ENCODE data around the gene ING3. TPM values are rescaled to one million over a fixed set of nuclear protein-coding genes. Genes with fewer than 3 reads are reported as not detected.

Gene ING3
- polyA plus RNA-seq, 3 donors, result 22.3 to 26.9 (median 25.9) TPM

DNA sequence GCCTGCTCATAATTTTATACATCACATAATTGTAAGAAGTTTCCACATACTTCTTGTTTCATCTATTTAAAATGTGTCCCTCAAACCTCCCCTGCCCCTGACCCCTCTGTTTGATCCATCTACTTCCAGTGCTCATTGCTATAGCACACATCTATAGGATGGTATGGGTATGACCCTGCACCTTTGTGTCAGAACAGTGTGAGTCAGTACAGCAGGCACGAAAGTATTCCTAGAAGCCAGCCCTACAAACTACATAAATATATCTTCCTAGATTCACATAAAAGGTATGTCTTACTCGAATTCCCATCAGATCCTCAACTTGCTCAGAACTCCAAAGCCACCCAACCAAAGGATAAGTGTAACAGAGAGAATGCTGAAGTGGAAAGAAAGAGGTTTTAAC lies 25.7 kb upstream of the ING3 start:
- Histone ChIP-seq H2AFZ (ENCODE audit: insufficient read depth, low read depth, low read length, poor library complexity, severe bottlenecking) (no peak overlapping the region), H3K27ac (ENCODE audit: low read depth in 1 of 2, low read length in 2 of 2) (no peak overlapping the region), H3K36me3 (replicated peaks in 1 of 2; ENCODE audit: control insufficient read depth in 1 of 2, insufficient read depth in 2 of 2, low read length in 2 of 2) (no peaks in the 10 kb centered on the region), H3K79me2 (ENCODE audit: insufficient read depth, low read length) (no peaks in the 10 kb centered on the region), H3K9ac (ENCODE audit: insufficient read depth, low read length, poor library complexity, severe bottlenecking) (no peak overlapping the region), H3K4me3 (replicated peaks in 1 of 3; ENCODE audit: low read depth in 2 of 3, low read length in 3 of 3) (no peak overlapping the region), H3K4me2 (replicated peaks; ENCODE audit: extremely low read depth, low read length, poor library complexity, severe bottlenecking) (no peak overlapping the region), H3K9me3 (replicated peaks in 1 of 2; ENCODE audit: control insufficient read depth in 1 of 2, insufficient read depth in 1 of 2, low read length in 2 of 2) (no peaks in the 10 kb centered on the region), H3K4me1 (ENCODE audit: control insufficient read depth in 1 of 2, insufficient read depth in 2 of 2, low read length in 2 of 2) (peaks cover 0 to 10% of the 10 kb centered on the region in 2 donors), H3K27me3 (ENCODE audit: control insufficient read depth in 2 of 2, insufficient read depth in 2 of 2, low read length in 2 of 2) (no peaks in the 10 kb centered on the region), H4K20me1 (ENCODE audit: insufficient read depth, low read length) (no peaks in the 10 kb centered on the region)
- H3K9me3 Mint-ChIP-seq, result no peaks in the 10 kb centered on the region
- H3K4me1 Mint-ChIP-seq, result peaks cover 14% of the 10 kb centered on the region
- H3K36me3 Mint-ChIP-seq, result no peaks in the 10 kb centered on the region
- no peak overlapping the region for H3K4me3 Mint-ChIP-seq
- WGBS (ENCODE audit: insufficient coverage), result no CpG with 5 or more reads among the region's 2 CpGs
- TF ChIP-seq, protein P1, sequence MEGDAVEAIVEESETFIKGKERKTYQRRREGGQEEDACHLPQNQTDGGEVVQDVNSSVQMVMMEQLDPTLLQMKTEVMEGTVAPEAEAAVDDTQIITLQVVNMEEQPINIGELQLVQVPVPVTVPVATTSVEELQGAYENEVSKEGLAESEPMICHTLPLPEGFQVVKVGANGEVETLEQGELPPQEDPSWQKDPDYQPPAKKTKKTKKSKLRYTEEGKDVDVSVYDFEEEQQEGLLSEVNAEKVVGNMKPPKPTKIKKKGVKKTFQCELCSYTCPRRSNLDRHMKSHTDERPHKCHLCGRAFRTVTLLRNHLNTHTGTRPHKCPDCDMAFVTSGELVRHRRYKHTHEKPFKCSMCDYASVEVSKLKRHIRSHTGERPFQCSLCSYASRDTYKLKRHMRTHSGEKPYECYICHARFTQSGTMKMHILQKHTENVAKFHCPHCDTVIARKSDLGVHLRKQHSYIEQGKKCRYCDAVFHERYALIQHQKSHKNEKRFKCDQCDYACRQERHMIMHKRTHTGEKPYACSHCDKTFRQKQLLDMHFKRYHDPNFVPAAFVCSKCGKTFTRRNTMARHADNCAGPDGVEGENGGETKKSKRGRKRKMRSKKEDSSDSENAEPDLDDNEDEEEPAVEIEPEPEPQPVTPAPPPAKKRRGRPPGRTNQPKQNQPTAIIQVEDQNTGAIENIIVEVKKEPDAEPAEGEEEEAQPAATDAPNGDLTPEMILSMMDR (IDR thresholded peaks at IDR 0.05), result no peak
- peaks cover 2 to 8% (median 3%) of the 10 kb centered on the region in 3 donors for H3K27me3 Mint-ChIP-seq (ENCODE audit: low read depth in 3 of 3)
- no peak overlapping the region for H3K27ac Mint-ChIP-seq
- intact Hi-C loops (cut with micrococcal nuclease), result loop anchor here in 1 of 2 donors (10.0 kb wide), 1 partner anchor 130 kb away; no protein-coding TSS in a partner anchor
- no peak for DNase-seq

DNA sequence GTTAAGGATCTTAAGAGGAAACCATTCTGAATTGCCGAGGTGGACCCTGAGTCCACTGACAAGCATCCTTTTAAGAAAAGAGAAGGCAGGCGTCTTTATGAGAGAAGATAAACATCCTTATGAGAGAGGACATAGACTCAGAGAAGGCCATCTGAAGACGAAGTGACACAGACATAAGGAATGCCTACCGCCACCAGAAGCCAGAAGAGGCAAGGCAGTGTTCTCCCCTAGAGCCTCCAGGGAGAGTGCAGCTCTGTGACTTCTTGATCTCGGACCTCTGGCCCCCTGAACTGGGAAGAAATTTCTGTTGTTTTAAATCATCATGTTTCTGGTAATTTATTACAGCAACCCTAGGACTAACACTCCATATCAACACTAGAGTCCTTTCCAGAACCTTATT lies 25.2 kb upstream of the ING3 start:
- WGBS (ENCODE audit: insufficient coverage), result 100% methylated on average over 3 of the region's 5 CpGs
- no peak overlapping the region for H3K4me3 ChIP-seq (replicated peaks in 1 of 3; ENCODE audit: low read depth in 2 of 3, low read length in 3 of 3)
- Mint-ChIP-seq H3K4me1 (peaks cover 20% of the 10 kb centered on the region), H3K27ac (no peak overlapping the region), H3K9me3 (no peaks in the 10 kb centered on the region), H3K4me3 (no peak overlapping the region), H3K36me3 (no peaks in the 10 kb centered on the region), H3K27me3 (ENCODE audit: low read depth in 3 of 3) (peaks cover 2 to 8% (median 3%) of the 10 kb centered on the region in 3 donors)
- intact Hi-C loops (cut with micrococcal nuclease), result loop anchor here in 1 of 2 donors (10.0 kb wide), 1 partner anchor 131 kb away; no protein-coding TSS in a partner anchor
- H3K4me2 ChIP-seq (replicated peaks; ENCODE audit: extremely low read depth, low read length, poor library complexity, severe bottlenecking), result no peak overlapping the region
- no peak overlapping the region for H3K27ac ChIP-seq (ENCODE audit: low read depth in 1 of 2, low read length in 2 of 2)
- peaks cover 0 to 12% of the 10 kb centered on the region in 2 donors for H3K4me1 ChIP-seq (ENCODE audit: control insufficient read depth in 1 of 2, insufficient read depth in 2 of 2, low read length in 2 of 2)
- H3K9ac ChIP-seq (ENCODE audit: insufficient read depth, low read length, poor library complexity, severe bottlenecking), result no peak overlapping the region
- no peak for DNase-seq
- no peaks in the 10 kb centered on the region for H4K20me1 ChIP-seq (ENCODE audit: insufficient read depth, low read length)
- H3K79me2 ChIP-seq (ENCODE audit: insufficient read depth, low read length), result no peaks in the 10 kb centered on the region
- no peak overlapping the region for H2AFZ ChIP-seq (ENCODE audit: insufficient read depth, low read depth, low read length, poor library complexity, severe bottlenecking)
- no peaks in the 10 kb centered on the region for H3K36me3 ChIP-seq (replicated peaks in 1 of 2; ENCODE audit: control insufficient read depth in 1 of 2, insufficient read depth in 2 of 2, low read length in 2 of 2)
- H3K9me3 ChIP-seq (replicated peaks in 1 of 2; ENCODE audit: control insufficient read depth in 1 of 2, insufficient read depth in 1 of 2, low read length in 2 of 2), result no peaks in the 10 kb centered on the region
- no peaks in the 10 kb centered on the region for H3K27me3 ChIP-seq (ENCODE audit: control insufficient read depth in 2 of 2, insufficient read depth in 2 of 2, low read length in 2 of 2)
- TF ChIP-seq, protein P1 (IDR thresholded peaks at IDR 0.05), result no peak
